ENCODE data around the gene MMP17. TPM values are rescaled to one million over a fixed set of nuclear protein-coding genes. Genes with fewer than 3 reads are reported as not detected.

MMP17 gene
- total and polyA plus RNA-seq, 10 of the 15 experiments (the other 5 are each of a cell fraction or from before 2014, with no cell fraction given), result 0.11 to 0.28 (median 0.23) TPM; not detected in 7

DNA sequence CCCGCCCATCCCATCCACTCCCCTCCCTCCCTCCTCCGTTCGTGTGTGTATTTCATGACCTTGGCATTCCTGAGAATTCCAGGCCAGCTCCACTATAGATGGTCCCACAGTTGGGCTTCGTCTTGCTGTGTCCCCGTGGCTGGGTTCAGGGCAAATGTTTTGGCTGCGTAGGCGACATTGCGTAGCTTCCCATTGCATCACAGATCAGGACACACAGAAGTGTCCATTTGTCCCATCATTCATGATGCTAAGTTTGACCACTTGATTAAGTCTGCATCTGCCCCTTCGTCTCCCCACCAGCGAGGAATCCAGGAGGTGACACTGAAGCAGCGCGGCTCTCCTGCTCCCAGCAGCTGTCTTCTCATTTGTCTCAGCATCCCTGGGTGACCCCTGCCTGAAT, 38.6 kb upstream of the MMP17 start:
- BruUV-seq (replicated peaks), result no TSS peak
- H3K4me3 ChIP-seq, result no peak overlapping the region
- TF ChIP-seq, protein P1, sequence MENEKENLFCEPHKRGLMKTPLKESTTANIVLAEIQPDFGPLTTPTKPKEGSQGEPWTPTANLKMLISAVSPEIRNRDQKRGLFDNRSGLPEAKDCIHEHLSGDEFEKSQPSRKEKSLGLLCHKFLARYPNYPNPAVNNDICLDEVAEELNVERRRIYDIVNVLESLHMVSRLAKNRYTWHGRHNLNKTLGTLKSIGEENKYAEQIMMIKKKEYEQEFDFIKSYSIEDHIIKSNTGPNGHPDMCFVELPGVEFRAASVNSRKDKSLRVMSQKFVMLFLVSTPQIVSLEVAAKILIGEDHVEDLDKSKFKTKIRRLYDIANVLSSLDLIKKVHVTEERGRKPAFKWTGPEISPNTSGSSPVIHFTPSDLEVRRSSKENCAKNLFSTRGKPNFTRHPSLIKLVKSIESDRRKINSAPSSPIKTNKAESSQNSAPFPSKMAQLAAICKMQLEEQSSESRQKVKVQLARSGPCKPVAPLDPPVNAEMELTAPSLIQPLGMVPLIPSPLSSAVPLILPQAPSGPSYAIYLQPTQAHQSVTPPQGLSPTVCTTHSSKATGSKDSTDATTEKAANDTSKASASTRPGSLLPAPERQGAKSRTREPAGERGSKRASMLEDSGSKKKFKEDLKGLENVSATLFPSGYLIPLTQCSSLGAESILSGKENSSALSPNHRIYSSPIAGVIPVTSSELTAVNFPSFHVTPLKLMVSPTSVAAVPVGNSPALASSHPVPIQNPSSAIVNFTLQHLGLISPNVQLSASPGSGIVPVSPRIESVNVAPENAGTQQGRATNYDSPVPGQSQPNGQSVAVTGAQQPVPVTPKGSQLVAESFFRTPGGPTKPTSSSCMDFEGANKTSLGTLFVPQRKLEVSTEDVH (IDR thresholded peaks at IDR 0.05; ENCODE audit: low read depth, partially characterized antibody), result no peak
- TF ChIP-seq, protein P2, sequence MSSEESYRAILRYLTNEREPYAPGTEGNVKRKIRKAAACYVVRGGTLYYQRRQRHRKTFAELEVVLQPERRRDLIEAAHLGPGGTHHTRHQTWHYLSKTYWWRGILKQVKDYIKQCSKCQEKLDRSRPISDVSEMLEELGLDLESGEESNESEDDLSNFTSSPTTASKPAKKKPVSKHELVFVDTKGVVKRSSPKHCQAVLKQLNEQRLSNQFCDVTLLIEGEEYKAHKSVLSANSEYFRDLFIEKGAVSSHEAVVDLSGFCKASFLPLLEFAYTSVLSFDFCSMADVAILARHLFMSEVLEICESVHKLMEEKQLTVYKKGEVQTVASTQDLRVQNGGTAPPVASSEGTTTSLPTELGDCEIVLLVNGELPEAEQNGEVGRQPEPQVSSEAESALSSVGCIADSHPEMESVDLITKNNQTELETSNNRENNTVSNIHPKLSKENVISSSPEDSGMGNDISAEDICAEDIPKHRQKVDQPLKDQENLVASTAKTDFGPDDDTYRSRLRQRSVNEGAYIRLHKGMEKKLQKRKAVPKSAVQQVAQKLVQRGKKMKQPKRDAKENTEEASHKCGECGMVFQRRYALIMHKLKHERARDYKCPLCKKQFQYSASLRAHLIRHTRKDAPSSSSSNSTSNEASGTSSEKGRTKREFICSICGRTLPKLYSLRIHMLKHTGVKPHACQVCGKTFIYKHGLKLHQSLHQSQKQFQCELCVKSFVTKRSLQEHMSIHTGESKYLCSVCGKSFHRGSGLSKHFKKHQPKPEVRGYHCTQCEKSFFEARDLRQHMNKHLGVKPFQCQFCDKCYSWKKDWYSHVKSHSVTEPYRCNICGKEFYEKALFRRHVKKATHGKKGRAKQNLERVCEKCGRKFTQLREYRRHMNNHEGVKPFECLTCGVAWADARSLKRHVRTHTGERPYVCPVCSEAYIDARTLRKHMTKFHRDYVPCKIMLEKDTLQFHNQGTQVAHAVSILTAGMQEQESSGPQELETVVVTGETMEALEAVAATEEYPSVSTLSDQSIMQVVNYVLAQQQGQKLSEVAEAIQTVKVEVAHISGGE (CRISPR knock-in tag; IDR thresholded peaks at IDR 0.05), result no peak
- TF ChIP-seq SREBF2 (IDR thresholded peaks at IDR 0.05; ENCODE audit: low read length), result no peak
- no peak for TF ChIP-seq NR2C1 (IDR thresholded peaks at IDR 0.05)
- TF ChIP-seq MEF2A (IDR thresholded peaks at IDR 0.05; ENCODE audit: insufficient read depth, low read depth, low read length), result no peak
- no peak for TF ChIP-seq NFIC (IDR thresholded peaks at IDR 0.05; ENCODE audit: low read depth, low read length)
- TF ChIP-seq SRF (IDR thresholded peaks at IDR 0.05; ENCODE audit: low read depth in 2 of 2, low read length in 2 of 2), result no peak
- TF ChIP-seq POLR2AphosphoS2 (IDR thresholded peaks at IDR 0.05; ENCODE audit: low read depth, low read length), result no peak
- TF ChIP-seq JUNB (IDR thresholded peaks at IDR 0.05), result no peak
- no peak for TF ChIP-seq GABPA (IDR thresholded peaks at IDR 0.05; ENCODE audit: low read depth)
- no peak for TF ChIP-seq KAT2A (conservative IDR thresholded peaks at IDR 0.05; ENCODE audit: control insufficient read depth, low read depth, low read length)
- no peak for TF ChIP-seq CREB1 (IDR thresholded peaks at IDR 0.05; ENCODE audit: low read depth)
- H3K36me3 ChIP-seq (ENCODE audit: control insufficient read depth in 2 of 2, insufficient read depth in 2 of 2, low read length in 1 of 2), result peaks cover 16 to 18% of the 10 kb centered on the region in 2 experiments
- H3K4me2 ChIP-seq (ENCODE audit: control insufficient read depth, insufficient read depth), result no peak overlapping the region
- POLR2A ChIA-PET, result interaction anchor here (0.7 to 0.8 kb wide), 2 partner anchors 12 to 14 kb away, joined by 3 to 6 read pairs; no protein-coding TSS in a partner anchor
- H3K9ac ChIP-seq (ENCODE audit: control insufficient read depth, insufficient read depth, low read length), result no peak overlapping the region
- in situ Hi-C loops (cut with MboI) (no loop called here), intact Hi-C loops (cut with micrococcal nuclease; ENCODE audit: unreplicated experiment) (no loop called here)
- ATAC-seq (no peak), FAIRE-seq (no peak), DNase-seq (ENCODE audit: low read depth, low spot score) (no peak)
- H2AFZ ChIP-seq (ENCODE audit: control insufficient read depth, low read depth, low read length), result no peak overlapping the region
- H3K9me3 ChIP-seq (replicated peaks; ENCODE audit: control insufficient read depth, insufficient read depth, low read length), result no peaks in the 10 kb centered on the region
- RAD21 ChIA-PET (ENCODE audit: unreplicated experiment), result no interaction called here
- over 99% methylated on average over 9 of the region's 12 CpGs for whole genome bisulfite sequencing (ENCODE audit: insufficient coverage, insufficient replicate concordance, low lambda C conversion rate, missing lambda C conversion rate)
- H3K27ac ChIP-seq (ENCODE audit: control insufficient read depth, insufficient read depth), result no peak overlapping the region
- no peaks in the 10 kb centered on the region for H3K27me3 ChIP-seq (replicated peaks in 1 of 2; ENCODE audit: control insufficient read depth in 2 of 2, insufficient read depth in 2 of 2, low read length in 1 of 2)
- CTCF ChIA-PET, result no interaction called here
- SMC1A ChIA-PET (ENCODE audit: uncharacterized antibody, unreplicated experiment), result no interaction called here
- H3K4me1 ChIP-seq (ENCODE audit: control insufficient read depth, insufficient read depth, low read length), result no peaks in the 10 kb centered on the region
- no peaks in the 10 kb centered on the region for H4K20me1 ChIP-seq (ENCODE audit: control insufficient read depth, insufficient read depth)
- no peaks in the 10 kb centered on the region for H3K79me2 ChIP-seq (ENCODE audit: control insufficient read depth, insufficient read depth, low read length)

Data from GM12878 (cell line).